HepG2 (cell line): ENCODE measurements around the gene MCAT. TPM values are rescaled to one million over a fixed set of nuclear protein-coding genes. Genes with fewer than 3 reads are reported as not detected.
A peak's percentile ranks its signal among the peaks of the same experiment; 100 is the strongest.

Experiments used
- ATAC-seq: fragments of 200-7000 bp; cut with Tn5 transposase; 3 replicates; pipeline ENCODE4 v1.9.1; 2020; ENCODE audit warnings: mild to moderate bottlenecking, moderate library complexity
- BruUV-seq: library from RNA; stranded (reverse); fragments of 400-500 nt; replicated peaks from 2 replicates; lab custom pipeline; 2021; lab: Mats Ljungman, UMichigan
- CTCF ChIA-PET: fragments of 300-600 bp; formaldehyde crosslinking; extraction: SDS; loops from one replicate; lab custom pipeline; 2021; ENCODE audit warnings: low total read pairs, inconsistent platforms, low intra/inter-chr PET ratio; lab: Yijun Ruan, JAX
- POLR2A ChIA-PET: fragments of 350-600 bp; sonication (Branson Sonifier 250); formaldehyde crosslinking; loops from one replicate; lab custom pipeline; 2020; ENCODE audit warnings: antibody characterized with exemption, inconsistent platforms; lab: Yijun Ruan, JAX
- DNase-seq: peaks from one replicate; pipeline ENCODE4 v3.0.0-alpha.2; 2015; ENCODE audit warnings: low spot score
- FAIRE-seq: peaks from 3 replicates; lab custom pipeline; 2011; peaks lifted over from hg19 to GRCh38; lab: Jason Lieb, UNC
- H2AFZ ChIP-seq: one replicate; pipeline ENCODE4 v1.6.1; 2011; ENCODE audit warnings: low read length, inconsistent platforms
- H3K27ac ChIP-seq: fragments of 300-600 bp; 3 replicates; pipeline ENCODE4 v1.8.0; 2011; ENCODE audit warnings: mixed run types, mild to moderate bottlenecking, mixed read lengths, low read length, inconsistent platforms; ENCODE audit not compliant: insufficient read depth; ENCODE audit errors: extremely low read length
- H3K27me3 ChIP-seq, 2 experiments: fragments of 200-600 bp in 1 of 2; 2 replicates in 1 of 2; 3 replicates in 1 of 2; pipeline versions ENCODE4 v1.6.0 to v1.8.0; 2011; ENCODE audit warnings: low read length in 2 of 2, mild to moderate bottlenecking in 2 of 2, moderate library complexity in 2 of 2, inconsistent platforms in 1 of 2; ENCODE audit not compliant: insufficient read depth in 2 of 2, control insufficient read depth in 1 of 2
- H3K36me3 ChIP-seq, 2 experiments: fragments of 200-600 bp in 1 of 2; replicated peaks in 1 of 2; 2 replicates in 1 of 2; 3 replicates in 1 of 2; pipeline versions ENCODE4 v1.5.1 to v1.8.0; 2011; ENCODE audit warnings: low read length in 2 of 2, inconsistent platforms in 1 of 2; ENCODE audit not compliant: insufficient read depth in 2 of 2, control insufficient read depth in 1 of 2
- H3K4me1 ChIP-seq: 2 replicates; pipeline ENCODE4 v1.5.1; 2012; ENCODE audit warnings: low read length, inconsistent platforms; ENCODE audit not compliant: insufficient read depth
- H3K4me2 ChIP-seq: 2 replicates; pipeline ENCODE4 v1.6.0; 2011; ENCODE audit warnings: low read depth, low read length, inconsistent platforms
- H3K4me3 ChIP-seq, 3 experiments: fragments of 200-600 bp in 1 of 3; sonication (generic), shearing (Covaris generic) in 1 of 3; replicated peaks in 1 of 3; 2 replicates each; pipeline ENCODE4 v1.5.1; 2011 to 2016; ENCODE audit warnings: low read length in 3 of 3, inconsistent platforms in 2 of 3, low read depth in 2 of 3, mild to moderate bottlenecking in 2 of 3, control low read depth in 1 of 3, mixed read lengths in 1 of 3; ENCODE audit not compliant: insufficient read depth in 1 of 3
- H3K79me2 ChIP-seq: one replicate; pipeline ENCODE4 v1.6.1; 2011; ENCODE audit warnings: low read length, inconsistent platforms; ENCODE audit not compliant: insufficient read depth
- H3K9ac ChIP-seq: 2 replicates; pipeline ENCODE4 v1.6.0; 2011; ENCODE audit warnings: mild to moderate bottlenecking, low read depth, low read length, inconsistent platforms; ENCODE audit not compliant: insufficient read depth
- H3K9me3 ChIP-seq: 2 replicates; pipeline ENCODE4 v1.5.1; 2012; ENCODE audit warnings: mild to moderate bottlenecking, low read length
- H4K20me1 ChIP-seq: 2 replicates; pipeline ENCODE4 v1.6.0; 2011; ENCODE audit warnings: inconsistent platforms, mild to moderate bottlenecking, low read length, moderate library complexity; ENCODE audit not compliant: insufficient read depth
- FOXA1 ChIP-seq, 2 experiments: fragments of 450-650 bp in 1 of 2; sonication (generic) in 1 of 2; formaldehyde crosslinking in 1 of 2; IDR thresholded peaks; 2 replicates each; pipeline versions ENCODE4 v1.4.0 to v1.6.1; 2016 to 2020; ENCODE audit warnings: missing genetic modification reagents in 1 of 2
- GMEB1 ChIP-seq: sonication (generic); formaldehyde crosslinking; IDR thresholded peaks from 2 replicates; pipeline ENCODE4 v1.5.1; 2020; ENCODE audit warnings: missing genetic modification reagents, mild to moderate bottlenecking, borderline replicate concordance
- IKZF4 ChIP-seq: sonication (generic); formaldehyde crosslinking; IDR thresholded peaks from 2 replicates; pipeline ENCODE4 v1.5.1; 2020; ENCODE audit warnings: borderline replicate concordance, mild to moderate bottlenecking, low read depth, missing genetic modification reagents; ENCODE audit errors: not compliant biosample characterization
- MAZ ChIP-seq, 2 experiments: sonication (generic) in 1 of 2; formaldehyde crosslinking in 1 of 2; IDR thresholded peaks; 2 replicates each; pipeline versions ENCODE4 v1.5.0 to v1.6.1; 2012 to 2020; ENCODE audit warnings: low read depth in 2 of 2, mild to moderate bottlenecking in 2 of 2, borderline replicate concordance in 1 of 2, improper control_type of control experiment in 1 of 2, low read length in 1 of 2, missing genetic modification reagents in 1 of 2, moderate library complexity in 1 of 2
- RCOR2 ChIP-seq: IDR thresholded peaks from 2 replicates; pipeline ENCODE4 v1.6.1; 2016; ENCODE audit warnings: missing biosample characterization, missing genetic modification reagents
- SMAD9 ChIP-seq: sonication (generic); formaldehyde crosslinking; IDR thresholded peaks from 2 replicates; pipeline ENCODE4 v1.5.1; 2020; ENCODE audit warnings: mild to moderate bottlenecking, missing genetic modification reagents
- SMC3 ChIP-seq: IDR thresholded peaks from 2 replicates; pipeline ENCODE4 v1.6.1; 2011; ENCODE audit warnings: low read length, improper control_type of control experiment
- ZNF180 ChIP-seq: sonication (generic); formaldehyde crosslinking; IDR thresholded peaks from 2 replicates; pipeline ENCODE4 v1.4.0; 2020; ENCODE audit warnings: low read depth, missing genetic modification reagents, borderline replicate concordance
- ZNF660 ChIP-seq: sonication (generic); formaldehyde crosslinking; IDR thresholded peaks from 2 replicates; pipeline ENCODE4 v1.5.1; 2020; ENCODE audit warnings: mild to moderate bottlenecking, low read depth, missing genetic modification reagents, borderline replicate concordance
- ZNF691 ChIP-seq: sonication (generic); formaldehyde crosslinking; IDR thresholded peaks from 2 replicates; pipeline ENCODE4 v1.4.0; 2020; ENCODE audit warnings: missing genetic modification reagents, low read depth, mild to moderate bottlenecking, borderline replicate concordance
- WGBS: methylation state at CpG from one replicate; pipeline ENCODE4 v1.1.6; 2017; ENCODE audit warnings: low lambda C conversion rate; 5-methylcytosine and 5-hydroxymethylcytosine counted together
- in situ Hi-C: cut with HindIII; loops from 2 replicates; pipeline ENCODE4 v1.10.0; 2017; ENCODE audit warnings: low pct_unique_long_range_greater_than_20kb; ENCODE audit not compliant: extremely low pct_ligation_motif_present
- intact Hi-C: fragments of 100-400 bp; cut with micrococcal nuclease; formaldehyde crosslinking; loops from one replicate; pipeline ENCODE4 v1.10.0; 2022; ENCODE audit not compliant: unreplicated experiment
- polyA plus RNA-seq, 8 experiments: library from polyadenylated mRNA; depleted of rRNA in 3 of 8; stranded (reverse) in 7 of 8; unstranded in 1 of 8; fragments of >200 nt; fragmentation: Illumina TruSeq in 4 of 8; extraction: Trizol in 4 of 8; gene quantifications; 2 replicates each; pipeline versions ENCODE4 v1.2.1 to v1.2.3, GENCODE V29; 2011 to 2016; ENCODE audit warnings: low read depth in 4 of 8, missing spikeins in 1 of 8, mixed read lengths in 1 of 8; ENCODE audit not compliant: insufficient read depth in 1 of 8
- total RNA-seq, 5 experiments: library from RNA; depleted of rRNA; stranded (reverse); fragments of >200 nt; fragmentation: Illumina TruSeq; extraction: Trizol; gene quantifications; 2 replicates each; pipeline ENCODE4 v1.2.3, GENCODE V29; 2016; ENCODE audit warnings: low read depth in 1 of 5
- TF ChIP-seq, protein P1 (sequence below): sonication (generic); formaldehyde crosslinking; IDR thresholded peaks from 2 replicates; pipeline ENCODE4 v1.9.0; 2022; ENCODE audit warnings: missing genetic modification reagents, mild to moderate bottlenecking, borderline replicate concordance

MCAT gene
- total and polyA plus RNA-seq, 2 of the 13 experiments (the other 11 are each of a cell fraction or from before 2014, with no cell fraction given), result 9.3 to 16.7 TPM

DNA sequence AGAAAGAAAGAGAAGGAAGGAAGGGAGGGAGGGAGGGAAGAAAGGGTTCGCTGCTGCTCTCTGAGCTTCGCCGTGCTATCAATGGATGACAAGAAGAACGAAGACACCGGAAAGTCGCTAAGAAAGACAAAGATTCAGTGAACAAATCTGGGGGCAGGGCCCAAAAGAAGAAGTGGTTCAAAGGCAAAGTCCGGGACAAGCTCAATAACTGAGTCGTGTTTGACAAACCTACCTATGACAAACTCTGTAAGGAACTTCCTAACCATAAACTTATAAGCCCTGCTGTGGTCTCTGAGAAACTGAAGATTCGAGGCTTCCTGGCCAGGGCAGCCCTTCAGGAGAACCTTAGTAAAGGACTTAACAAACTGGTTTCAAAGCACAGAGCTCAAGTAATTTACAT is 51.1 kb downstream of the MCAT start:
- intact Hi-C loops, result loop anchor here (5.0 kb wide), 2 partner anchors 35 to 470 kb away; no protein-coding TSS in a partner anchor

More for the DNA sequence above, 51.1 kb downstream of the MCAT start:
- Histone ChIP-seq H3K9ac (no peak overlapping the region), H3K4me1 (peaks cover 41% of the 10 kb centered on the region), H3K4me3 (no peak overlapping the region), H3K9me3 (peaks cover 9% of the 10 kb centered on the region), H3K27ac (no peak overlapping the region), H3K79me2 (no peaks in the 10 kb centered on the region), H2AFZ (no peak overlapping the region), H4K20me1 (no peaks in the 10 kb centered on the region), H3K4me2 (peak overlapping the region; percentile 27; the same call in 1 of the 2 replicates), H3K36me3 (no peaks in the 10 kb centered on the region), H3K27me3 (no peaks in the 10 kb centered on the region)
- in situ Hi-C loops, result no loop called here
- FAIRE-seq, result no peak
- TF ChIP-seq ZNF180 (no peak), SMC3 (no peak), SMAD9 (CRISPR knock-in tag) (no peak), GMEB1 (CRISPR knock-in tag) (no peak), RCOR2 (CRISPR knock-in tag) (no peak), FOXA1 (IDR thresholded peaks at IDR 0.05) (no peak), FOXA1 (CRISPR knock-in tag; IDR thresholded peaks at IDR 0.05) (no peak), ZNF691 (no peak), MAZ (IDR thresholded peaks at IDR 0.05; ENCODE audit: borderline replicate concordance, low read depth, low read length) (no peak), MAZ (CRISPR knock-in tag; IDR thresholded peaks at IDR 0.05; ENCODE audit: low read depth) (no peak), IKZF4 (CRISPR knock-in tag) (no peak), ZNF660 (CRISPR knock-in tag) (no peak)
- TF ChIP-seq, protein P1, sequence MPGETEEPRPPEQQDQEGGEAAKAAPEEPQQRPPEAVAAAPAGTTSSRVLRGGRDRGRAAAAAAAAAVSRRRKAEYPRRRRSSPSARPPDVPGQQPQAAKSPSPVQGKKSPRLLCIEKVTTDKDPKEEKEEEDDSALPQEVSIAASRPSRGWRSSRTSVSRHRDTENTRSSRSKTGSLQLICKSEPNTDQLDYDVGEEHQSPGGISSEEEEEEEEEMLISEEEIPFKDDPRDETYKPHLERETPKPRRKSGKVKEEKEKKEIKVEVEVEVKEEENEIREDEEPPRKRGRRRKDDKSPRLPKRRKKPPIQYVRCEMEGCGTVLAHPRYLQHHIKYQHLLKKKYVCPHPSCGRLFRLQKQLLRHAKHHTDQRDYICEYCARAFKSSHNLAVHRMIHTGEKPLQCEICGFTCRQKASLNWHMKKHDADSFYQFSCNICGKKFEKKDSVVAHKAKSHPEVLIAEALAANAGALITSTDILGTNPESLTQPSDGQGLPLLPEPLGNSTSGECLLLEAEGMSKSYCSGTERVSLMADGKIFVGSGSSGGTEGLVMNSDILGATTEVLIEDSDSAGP, result no peak
- DNase-seq, result no peak
- ChIA-PET POLR2A (interaction anchor here (1.0 to 1.2 kb wide), 2 partner anchors 12 to 99 kb away, joined by 3 to 4 read pairs; no protein-coding TSS in a partner anchor), CTCF (no interaction called here)
- no peak for ATAC-seq
- BruUV-seq, result no TSS peak
- WGBS, result 21% methylated on average over 9 of the region's 9 CpGs
